HepG2 (cell line): ENCODE measurements around the gene RPAP3. TPM values are rescaled to one million over a fixed set of nuclear protein-coding genes. Genes with fewer than 3 reads are reported as not detected.
"Not testable (repeated sequence)": the region's sequence is repeated elsewhere in the genome, so short reads cannot be mapped to it uniquely, and the experiment has no call there.

Experiments
- ATAC-seq: fragments of 200-7000 bp; cut with Tn5 transposase; 3 replicates; pipeline ENCODE4 v1.9.1; 2020; ENCODE audit warnings: mild to moderate bottlenecking, moderate library complexity
- BruUV-seq: library from RNA; stranded (reverse); fragments of 400-500 nt; replicated peaks from 2 replicates; lab custom pipeline; 2021; lab: Mats Ljungman, UMichigan
- CTCF ChIA-PET: fragments of 300-600 bp; formaldehyde crosslinking; extraction: SDS; loops from one replicate; lab custom pipeline; 2021; ENCODE audit warnings: low total read pairs, inconsistent platforms, low intra/inter-chr PET ratio; lab: Yijun Ruan, JAX
- POLR2A ChIA-PET: fragments of 350-600 bp; sonication (Branson Sonifier 250); formaldehyde crosslinking; loops from one replicate; lab custom pipeline; 2020; ENCODE audit warnings: antibody characterized with exemption, inconsistent platforms; lab: Yijun Ruan, JAX
- DNase-seq: peaks from one replicate; pipeline ENCODE4 v3.0.0-alpha.2; 2015; ENCODE audit warnings: low spot score
- FAIRE-seq: peaks from 3 replicates; lab custom pipeline; 2011; peaks lifted over from hg19 to GRCh38; lab: Jason Lieb, UNC
- H2AFZ ChIP-seq: one replicate; pipeline ENCODE4 v1.6.1; 2011; ENCODE audit warnings: low read length, inconsistent platforms
- H3K27ac ChIP-seq: fragments of 300-600 bp; 3 replicates; pipeline ENCODE4 v1.8.0; 2011; ENCODE audit warnings: mixed run types, mild to moderate bottlenecking, mixed read lengths, low read length, inconsistent platforms; ENCODE audit not compliant: insufficient read depth; ENCODE audit errors: extremely low read length
- H3K27me3 ChIP-seq, 2 experiments: fragments of 200-600 bp in 1 of 2; 2 replicates in 1 of 2; 3 replicates in 1 of 2; pipeline versions ENCODE4 v1.6.0 to v1.8.0; 2011; ENCODE audit warnings: low read length in 2 of 2, mild to moderate bottlenecking in 2 of 2, moderate library complexity in 2 of 2, inconsistent platforms in 1 of 2; ENCODE audit not compliant: insufficient read depth in 2 of 2, control insufficient read depth in 1 of 2
- H3K36me3 ChIP-seq, 2 experiments: fragments of 200-600 bp in 1 of 2; replicated peaks in 1 of 2; 2 replicates in 1 of 2; 3 replicates in 1 of 2; pipeline versions ENCODE4 v1.5.1 to v1.8.0; 2011; ENCODE audit warnings: low read length in 2 of 2, inconsistent platforms in 1 of 2; ENCODE audit not compliant: insufficient read depth in 2 of 2, control insufficient read depth in 1 of 2
- H3K4me1 ChIP-seq: 2 replicates; pipeline ENCODE4 v1.5.1; 2012; ENCODE audit warnings: low read length, inconsistent platforms; ENCODE audit not compliant: insufficient read depth
- H3K4me2 ChIP-seq: 2 replicates; pipeline ENCODE4 v1.6.0; 2011; ENCODE audit warnings: low read depth, low read length, inconsistent platforms
- H3K4me3 ChIP-seq, 3 experiments: fragments of 200-600 bp in 1 of 3; sonication (generic), shearing (Covaris generic) in 1 of 3; replicated peaks in 1 of 3; 2 replicates each; pipeline ENCODE4 v1.5.1; 2011 to 2016; ENCODE audit warnings: low read length in 3 of 3, inconsistent platforms in 2 of 3, low read depth in 2 of 3, mild to moderate bottlenecking in 2 of 3, control low read depth in 1 of 3, mixed read lengths in 1 of 3; ENCODE audit not compliant: insufficient read depth in 1 of 3
- H3K79me2 ChIP-seq: one replicate; pipeline ENCODE4 v1.6.1; 2011; ENCODE audit warnings: low read length, inconsistent platforms; ENCODE audit not compliant: insufficient read depth
- H3K9ac ChIP-seq: 2 replicates; pipeline ENCODE4 v1.6.0; 2011; ENCODE audit warnings: mild to moderate bottlenecking, low read depth, low read length, inconsistent platforms; ENCODE audit not compliant: insufficient read depth
- H3K9me3 ChIP-seq: 2 replicates; pipeline ENCODE4 v1.5.1; 2012; ENCODE audit warnings: mild to moderate bottlenecking, low read length
- H4K20me1 ChIP-seq: 2 replicates; pipeline ENCODE4 v1.6.0; 2011; ENCODE audit warnings: inconsistent platforms, mild to moderate bottlenecking, low read length, moderate library complexity; ENCODE audit not compliant: insufficient read depth
- CENPT ChIP-seq: sonication (generic); formaldehyde crosslinking; IDR thresholded peaks from 2 replicates; pipeline ENCODE4 v1.8.0; 2022; ENCODE audit warnings: low read depth, mild to moderate bottlenecking, moderate library complexity, missing genetic modification reagents
- CTCF ChIP-seq: sonication (generic); formaldehyde crosslinking; IDR thresholded peaks from 2 replicates; pipeline ENCODE4 v1.5.0; 2020; ENCODE audit warnings: mild to moderate bottlenecking, missing genetic modification reagents, moderate library complexity
- HOXA7 ChIP-seq: sonication (generic); formaldehyde crosslinking; IDR thresholded peaks from 2 replicates; pipeline ENCODE4 v1.8.1; 2022; ENCODE audit warnings: mild to moderate bottlenecking, missing genetic modification reagents, moderate library complexity
- IRF2 ChIP-seq: IDR thresholded peaks from 2 replicates; pipeline ENCODE4 v1.6.1; 2018; ENCODE audit warnings: missing genetic modification reagents, missing compliant biosample characterization
- NFE2L2 ChIP-seq: fragments of 150-350 bp; IDR thresholded peaks from 2 replicates; pipeline ENCODE4 v1.6.1; 2014; ENCODE audit warnings: low read length
- SP5 ChIP-seq: IDR thresholded peaks from 2 replicates; pipeline ENCODE4 v1.6.1; 2016; ENCODE audit warnings: low read depth, borderline replicate concordance
- ZNF274 ChIP-seq: sonication (generic); formaldehyde crosslinking; IDR thresholded peaks from 2 replicates; pipeline ENCODE4 v1.5.1; 2020; ENCODE audit warnings: mild to moderate bottlenecking, missing genetic modification reagents
- WGBS: methylation state at CpG from one replicate; pipeline ENCODE4 v1.1.6; 2017; ENCODE audit warnings: low lambda C conversion rate; 5-methylcytosine and 5-hydroxymethylcytosine counted together
- in situ Hi-C: cut with HindIII; loops from 2 replicates; pipeline ENCODE4 v1.10.0; 2017; ENCODE audit warnings: low pct_unique_long_range_greater_than_20kb; ENCODE audit not compliant: extremely low pct_ligation_motif_present
- intact Hi-C: fragments of 100-400 bp; cut with micrococcal nuclease; formaldehyde crosslinking; loops from one replicate; pipeline ENCODE4 v1.10.0; 2022; ENCODE audit not compliant: unreplicated experiment
- polyA plus RNA-seq, 8 experiments: library from polyadenylated mRNA; depleted of rRNA in 3 of 8; stranded (reverse) in 7 of 8; unstranded in 1 of 8; fragments of >200 nt; fragmentation: Illumina TruSeq in 4 of 8; extraction: Trizol in 4 of 8; gene quantifications; 2 replicates each; pipeline versions ENCODE4 v1.2.1 to v1.2.3, GENCODE V29; 2011 to 2016; ENCODE audit warnings: low read depth in 4 of 8, missing spikeins in 1 of 8, mixed read lengths in 1 of 8; ENCODE audit not compliant: insufficient read depth in 1 of 8
- total RNA-seq, 5 experiments: library from RNA; depleted of rRNA; stranded (reverse); fragments of >200 nt; fragmentation: Illumina TruSeq; extraction: Trizol; gene quantifications; 2 replicates each; pipeline ENCODE4 v1.2.3, GENCODE V29; 2016; ENCODE audit warnings: low read depth in 1 of 5
- TF ChIP-seq, protein P1 (sequence below): sonication (generic); IDR thresholded peaks from 2 replicates; pipeline ENCODE4 v1.6.1; 2016; ENCODE audit warnings: low read depth, borderline replicate concordance

The RPAP3 gene
- total and polyA plus RNA-seq, 2 of the 13 experiments (the other 11 are each of a cell fraction or from before 2014, with no cell fraction given): 8.8 to 32.8 TPM

- H4K20me1 ChIP-seq, H3K4me2 ChIP-seq, H3K9me3 ChIP-seq, H3K27me3 ChIP-seq, H2AFZ ChIP-seq, H3K4me1 ChIP-seq, FAIRE-seq, DNase-seq, CTCF ChIA-PET, H3K27ac ChIP-seq, in situ Hi-C loops, intact Hi-C loops, POLR2A ChIA-PET, H3K4me3 ChIP-seq, H3K36me3 ChIP-seq, ATAC-seq, BruUV-seq, H3K79me2 ChIP-seq, H3K9ac ChIP-seq: not testable (repeated sequence)
- 89% methylated on average over 3 of the region's 3 CpGs for WGBS
These were observed 63.5 kb downstream of the RPAP3 start for GRCh38 chr12:47642310-47642709.

GRCh38 chr12:47636908-47637780 is 68.7 kb downstream of the RPAP3 start:
- Histone ChIP-seq H3K27ac (no peak overlapping the region), H3K9ac (no peak overlapping the region), H3K4me3 (no peak overlapping the region), H3K27me3 (no peaks in the 10 kb centered on the region), H2AFZ (no peak overlapping the region), H3K4me2 (no peak overlapping the region; the same call in 1 of the 2 replicates), H4K20me1 (no peaks in the 10 kb centered on the region), H3K79me2 (no peaks in the 10 kb centered on the region), H3K9me3 (peaks cover 5% of the 10 kb centered on the region; the same call in 1 of the 2 replicates), H3K36me3 (no peaks in the 10 kb centered on the region), H3K4me1 (0 out of 2 replicates have a peak, but pooled peaks cover 5% of the 10 kb centered on the region)
- ATAC-seq: peak; percentile 79
- ChIA-PET CTCF (interaction anchor here (0.7 kb wide), 1 partner anchor 604 kb away, joined by 3 read pairs; no protein-coding TSS in a partner anchor), POLR2A (no interaction called here)
- in situ Hi-C loops: no loop called here
- WGBS: 31% methylated on average over 7 of the region's 8 CpGs
- peak; percentile 58 for DNase-seq
- FAIRE-seq: no peak
- intact Hi-C loops: no loop called here
- BruUV-seq: no TSS peak
- TF ChIP-seq NFE2L2 (peak; percentile 33; the same call in 1 of the 2 replicates), IRF2 (0 out of 2 replicates have a peak, but pooled peaks have one; percentile 22), SP5 (CRISPR knock-in tag) (peak; percentile 37; the same call in 1 of the 2 replicates), CTCF (peak; percentile 75), ZNF274 (CRISPR knock-in tag) (no peak), CENPT (CRISPR knock-in tag) (no peak), HOXA7 (CRISPR knock-in tag) (no peak)
- TF ChIP-seq, protein P1, sequence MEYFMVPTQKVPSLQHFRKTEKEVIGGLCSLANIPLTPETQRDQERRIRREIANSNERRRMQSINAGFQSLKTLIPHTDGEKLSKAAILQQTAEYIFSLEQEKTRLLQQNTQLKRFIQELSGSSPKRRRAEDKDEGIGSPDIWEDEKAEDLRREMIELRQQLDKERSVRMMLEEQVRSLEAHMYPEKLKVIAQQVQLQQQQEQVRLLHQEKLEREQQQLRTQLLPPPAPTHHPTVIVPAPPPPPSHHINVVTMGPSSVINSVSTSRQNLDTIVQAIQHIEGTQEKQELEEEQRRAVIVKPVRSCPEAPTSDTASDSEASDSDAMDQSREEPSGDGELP: peak; percentile 83; the same call in 1 of the 2 replicates
